ENCODE measurements around the gene LIN9.
"Not testable (repeated sequence)": the region's sequence is repeated elsewhere in the genome, so short reads cannot be mapped to it uniquely, and the experiment has no call there.

The LIN9 gene

DNA sequence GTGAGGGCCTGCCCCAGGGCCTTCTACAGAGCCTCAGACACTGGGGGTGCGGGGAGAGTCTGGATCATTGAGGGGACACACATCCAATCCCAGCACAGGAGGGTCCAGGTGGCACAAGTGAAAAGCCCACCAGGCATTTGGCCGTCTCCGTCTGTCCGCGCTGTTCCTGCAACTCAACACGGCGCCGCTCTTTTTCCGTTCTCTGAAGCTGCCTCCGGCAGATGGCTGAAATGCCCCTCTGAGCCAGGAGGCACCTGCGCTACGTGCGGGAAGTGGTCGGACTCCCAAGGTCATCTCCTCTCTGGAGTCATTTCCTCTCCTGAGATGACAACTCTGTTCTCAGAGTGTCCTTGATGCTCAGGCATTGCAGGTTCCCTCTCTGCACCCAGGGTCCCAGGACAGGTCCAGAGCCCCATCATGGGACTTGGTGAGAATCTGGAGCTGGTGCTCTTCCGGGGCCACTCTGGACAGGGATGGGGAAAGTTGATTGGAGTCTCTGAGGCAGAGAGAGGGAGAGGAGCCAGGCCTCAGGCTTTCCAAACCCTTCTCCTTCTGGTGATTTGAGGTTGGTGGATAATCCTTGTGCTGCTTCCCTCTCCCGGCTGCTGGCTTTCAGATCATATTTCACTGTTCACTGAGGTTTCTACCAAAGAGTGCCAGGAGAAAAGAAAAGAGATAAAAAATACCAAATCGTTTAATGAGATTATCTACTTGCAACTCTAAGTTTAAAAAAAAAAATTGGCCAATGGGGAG, 99.5 kb downstream of the LIN9 start:
- no peak for DNase-seq

DNA sequence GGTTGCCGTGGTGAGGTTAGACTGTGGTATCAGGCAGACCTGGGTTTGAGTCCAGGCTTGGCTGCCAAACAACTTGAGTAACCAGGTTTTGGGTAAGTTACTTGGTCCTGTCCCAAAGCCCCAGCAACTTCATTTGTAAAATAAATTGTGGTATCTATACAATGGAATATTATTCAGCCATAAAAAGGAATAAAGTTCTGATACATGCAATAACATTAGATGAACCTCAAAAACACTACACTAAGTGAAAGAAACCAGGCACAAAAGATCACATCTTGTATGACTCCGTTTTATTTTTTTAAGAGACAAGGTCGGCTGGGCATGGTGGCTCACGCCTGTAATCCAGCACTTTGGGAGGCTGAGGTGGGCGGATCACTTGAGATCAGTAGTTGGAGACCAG, 101.9 kb downstream of the LIN9 start:
- no peak for DNase-seq

DNA sequence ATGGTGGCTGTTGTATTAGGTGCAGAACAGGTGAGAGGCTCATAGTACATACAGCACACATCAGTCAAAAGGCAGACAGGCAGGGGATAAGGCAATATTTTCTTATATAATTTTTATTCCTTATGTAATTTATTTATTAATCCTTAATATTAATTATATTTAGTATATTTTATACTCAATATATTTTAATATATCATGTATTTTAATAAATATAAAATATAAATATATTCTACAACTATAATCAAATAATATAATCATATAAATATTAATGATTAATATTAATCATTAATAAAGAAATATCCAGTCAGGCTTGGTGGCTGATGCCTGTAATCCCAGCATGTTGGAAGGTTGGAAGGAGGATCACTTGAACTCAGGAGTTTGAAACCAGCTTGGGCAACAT, 104.8 kb downstream of the LIN9 start:
- DNase-seq = no peak

DNA sequence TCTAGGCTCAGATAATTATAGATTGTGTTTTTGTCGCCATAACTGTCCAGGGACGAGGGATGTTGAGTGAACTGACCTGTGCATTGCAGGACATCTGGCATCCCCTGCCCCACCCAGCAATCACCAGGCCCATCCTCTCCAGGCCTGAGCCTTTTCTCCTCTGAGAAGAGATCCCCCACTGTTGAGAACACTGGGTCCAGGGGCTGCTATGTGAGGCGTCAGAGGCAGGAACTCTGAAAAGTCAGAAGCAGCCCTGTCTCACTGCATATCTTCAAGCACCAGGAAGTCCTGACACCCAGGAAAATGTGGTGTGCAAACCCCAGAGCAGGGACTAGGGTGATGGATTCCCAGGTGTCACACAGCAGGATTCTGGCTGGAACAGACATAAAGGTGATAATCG, 105.3 kb downstream of the LIN9 start:
- DNase-seq = no peak

DNA sequence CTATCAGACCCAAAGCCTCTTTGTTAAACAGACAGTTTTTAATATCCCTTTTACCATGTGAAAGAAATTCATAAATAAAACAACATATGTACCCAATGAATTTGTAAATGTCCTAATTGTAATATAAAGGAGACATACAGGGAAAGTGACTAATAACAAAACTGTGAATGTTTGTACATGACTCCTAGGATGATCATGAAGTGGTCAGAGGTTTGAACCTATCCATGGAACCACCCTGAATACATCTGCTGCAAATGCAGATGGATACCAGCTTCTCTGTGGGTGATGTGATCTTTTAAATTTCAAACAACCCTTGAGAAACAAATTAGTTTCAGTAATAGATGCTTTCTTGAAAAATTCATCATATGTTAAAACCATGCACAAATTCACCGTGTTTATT, 105.7 kb downstream of the LIN9 start:
- no peak for DNase-seq

DNA sequence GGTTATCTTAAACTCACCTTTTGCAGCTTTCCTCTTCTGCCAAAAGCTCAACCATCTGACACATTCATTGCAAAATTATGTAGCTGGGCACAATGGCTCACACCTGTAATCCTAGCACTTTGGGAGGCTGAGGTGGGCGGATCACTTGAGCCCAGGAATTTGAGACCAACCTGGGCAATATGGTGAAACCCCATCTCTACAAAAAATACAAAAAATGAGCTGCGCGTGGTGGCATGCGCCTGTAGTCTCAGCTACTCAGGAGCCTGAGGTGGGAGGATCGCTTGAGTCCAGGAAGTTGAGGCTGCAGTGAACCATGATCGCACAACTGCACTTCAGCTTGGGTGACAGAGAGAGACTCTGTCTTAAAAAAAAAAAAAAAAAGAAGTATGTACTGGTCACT, 106.3 kb downstream of the LIN9 start:
- DNase-seq = not testable (repeated sequence)

DNA sequence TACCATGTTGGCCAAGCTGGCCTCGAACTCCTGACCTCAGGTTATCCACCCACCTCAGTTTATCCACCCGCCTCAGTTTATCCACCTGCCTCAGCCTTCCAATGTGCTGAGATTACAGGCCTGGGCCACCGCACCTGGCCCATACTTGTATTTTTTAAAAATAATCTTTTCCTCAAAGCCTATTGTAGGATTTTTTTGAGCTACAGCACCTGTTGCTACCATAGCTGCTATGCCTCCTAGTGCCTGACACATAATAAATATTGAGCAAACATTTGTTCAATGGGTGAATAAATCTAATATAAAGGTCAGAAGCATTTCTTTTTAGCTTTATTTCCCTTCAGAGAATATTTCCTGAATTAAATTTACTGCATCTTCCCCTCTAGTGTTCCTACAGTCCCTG, 106.7 kb downstream of the LIN9 start:
- DNase-seq = no peak

DNA sequence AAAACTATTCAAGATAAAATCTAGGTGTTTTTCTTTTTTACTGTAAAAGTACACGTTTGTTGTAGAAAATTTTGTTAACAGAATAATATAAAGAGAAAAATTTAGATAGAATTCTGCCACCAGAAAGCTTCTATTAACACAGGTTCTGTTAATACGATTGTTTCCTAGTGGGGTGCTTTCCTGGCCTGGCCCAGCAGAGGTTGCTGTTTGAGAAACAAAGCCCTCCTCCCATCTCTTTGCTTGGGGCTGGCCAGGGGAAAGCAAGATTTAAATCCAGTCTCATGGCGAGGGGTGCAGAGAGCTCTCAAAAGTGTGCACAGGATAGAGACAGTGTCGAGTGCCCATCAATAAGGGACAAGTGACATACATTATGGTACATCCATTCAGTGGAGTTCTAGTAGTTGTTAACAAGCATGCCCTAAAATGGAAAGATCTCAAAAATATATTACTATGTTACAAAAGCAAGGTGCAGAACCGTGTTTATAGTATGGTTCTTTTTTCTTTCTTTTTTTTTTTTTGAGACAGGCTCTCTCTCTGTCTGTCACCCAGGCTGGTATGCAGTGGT, 107.9 kb downstream of the LIN9 start:
- no peak for DNase-seq

DNA sequence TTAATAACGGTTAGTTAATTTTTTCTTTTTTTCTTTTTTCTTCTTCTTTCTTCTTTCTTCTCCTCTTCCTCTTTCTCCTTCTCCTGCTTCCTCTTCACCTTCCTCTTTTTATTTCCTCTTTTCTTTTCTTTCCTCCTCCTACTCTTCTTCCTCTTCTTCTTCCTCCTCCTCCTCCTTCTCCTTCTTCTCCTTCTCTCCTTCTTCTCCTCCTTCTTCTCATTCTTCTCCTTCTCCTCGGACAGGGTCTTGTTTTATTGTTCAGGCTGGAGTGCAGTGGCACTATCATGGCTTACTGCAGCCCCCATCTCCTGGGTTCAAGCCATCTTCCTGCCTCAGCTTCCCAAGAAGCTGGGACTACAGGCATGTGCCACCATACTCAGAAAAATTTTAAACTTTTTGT, 109.0 kb downstream of the LIN9 start:
- no peak for DNase-seq

DNA sequence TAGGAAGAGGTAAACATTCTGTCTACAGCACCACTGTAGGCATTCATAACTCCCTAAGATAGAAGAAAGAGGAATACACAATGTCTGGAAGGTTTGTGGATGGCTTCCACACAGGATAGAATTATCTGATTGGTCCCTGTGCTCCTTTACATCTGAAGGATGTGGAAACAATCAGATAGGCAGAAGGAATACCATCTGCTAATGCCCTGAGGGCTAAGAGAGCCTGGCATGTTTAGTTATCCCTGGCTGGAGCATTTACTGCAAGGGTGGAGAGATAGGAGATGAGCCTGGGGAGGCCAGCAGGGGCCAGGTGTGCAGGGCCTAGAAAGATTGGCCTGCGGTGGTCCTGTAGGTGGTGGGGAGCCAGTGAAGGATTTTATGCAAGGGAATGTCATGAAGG, 113.8 kb downstream of the LIN9 start:
- no peak for DNase-seq

DNA sequence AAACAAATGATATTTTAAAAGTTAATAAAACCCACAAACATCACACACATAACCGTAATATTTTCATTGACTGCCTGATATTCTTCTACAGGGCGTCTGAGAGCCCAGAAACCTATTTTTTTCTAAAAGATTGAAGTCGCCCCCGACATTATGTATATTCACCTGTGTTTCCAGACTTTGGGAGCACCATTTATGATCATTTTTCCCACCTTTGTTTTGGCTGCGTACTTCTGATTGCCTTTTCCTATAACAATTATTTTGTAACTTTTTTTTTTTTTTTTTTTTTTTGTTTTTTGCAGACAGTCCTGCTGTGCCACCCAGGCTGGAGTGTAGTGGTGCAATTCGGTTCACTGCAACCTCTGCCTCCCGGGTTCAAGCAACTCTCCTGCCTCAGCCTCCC, 121.6 kb downstream of the LIN9 start:
- no peak for DNase-seq

DNA sequence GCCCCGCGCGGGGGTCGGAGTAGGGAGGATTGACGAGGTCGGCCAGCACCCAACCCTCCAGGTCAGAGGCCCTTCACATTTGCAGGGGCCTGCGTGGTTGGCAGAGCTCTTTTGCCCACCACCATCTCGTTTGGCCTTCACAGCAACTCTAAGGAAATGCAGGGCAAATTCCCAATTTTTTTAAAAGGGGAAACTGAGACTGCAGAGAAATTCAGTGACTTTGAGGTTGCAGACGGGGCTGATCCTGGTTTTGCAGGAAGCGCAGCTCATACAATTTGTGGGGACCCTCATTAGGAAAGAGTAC, 122.0 kb downstream of the LIN9 start:
- DNase-seq = no peak

DNA sequence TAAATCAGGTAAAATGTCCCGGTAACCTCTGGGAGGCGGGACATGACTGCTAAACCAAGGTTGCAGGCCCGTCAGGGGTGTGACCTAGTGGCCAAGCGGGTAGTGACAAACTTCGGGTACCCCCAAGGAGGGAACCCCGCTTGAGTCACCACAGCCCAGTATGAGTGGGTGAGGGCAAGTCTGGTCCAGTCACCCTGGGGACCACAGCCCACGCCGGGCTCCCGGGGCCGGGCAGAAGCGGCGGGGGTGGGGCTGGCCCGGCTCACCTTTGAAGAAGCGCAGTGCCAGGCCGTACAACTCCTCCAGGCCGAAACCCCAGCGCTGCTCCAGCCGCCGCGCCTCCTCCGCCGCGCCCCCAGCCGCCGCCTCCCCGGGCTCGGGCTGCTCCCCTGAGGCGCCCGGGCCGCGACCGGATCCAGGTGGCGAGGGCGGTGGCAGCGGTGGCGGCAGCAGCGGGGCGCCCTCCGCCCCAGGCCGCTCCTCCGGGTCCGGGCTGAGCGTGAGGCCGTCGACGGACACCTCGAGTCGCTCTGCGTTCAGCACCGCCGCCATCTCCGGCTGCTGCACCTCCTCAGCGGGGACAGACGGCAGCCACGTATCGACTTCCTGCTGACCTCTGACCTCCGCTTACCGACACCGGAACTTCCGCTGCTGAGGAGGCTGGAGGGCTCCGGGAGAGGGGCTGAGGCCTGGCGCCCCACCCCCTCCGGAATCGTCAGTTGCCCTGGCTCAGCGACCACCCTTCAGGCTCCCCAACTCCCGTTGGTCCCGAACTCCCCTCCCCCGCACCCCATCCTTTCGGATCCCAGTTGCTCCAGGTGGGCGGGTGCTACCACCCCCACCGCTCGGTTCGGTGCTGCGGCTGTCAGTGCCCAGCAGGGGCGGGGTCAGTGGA, 122.6 kb downstream of the LIN9 start, which contains the start of gene ACBD3:
Gene ACBD3 (minus strand): TSS at position 618 of the 895 bp plus-strand sequence. CDS start 66 bp downstream, at position 552.
- peak; percentile 83 for DNase-seq

DNA sequence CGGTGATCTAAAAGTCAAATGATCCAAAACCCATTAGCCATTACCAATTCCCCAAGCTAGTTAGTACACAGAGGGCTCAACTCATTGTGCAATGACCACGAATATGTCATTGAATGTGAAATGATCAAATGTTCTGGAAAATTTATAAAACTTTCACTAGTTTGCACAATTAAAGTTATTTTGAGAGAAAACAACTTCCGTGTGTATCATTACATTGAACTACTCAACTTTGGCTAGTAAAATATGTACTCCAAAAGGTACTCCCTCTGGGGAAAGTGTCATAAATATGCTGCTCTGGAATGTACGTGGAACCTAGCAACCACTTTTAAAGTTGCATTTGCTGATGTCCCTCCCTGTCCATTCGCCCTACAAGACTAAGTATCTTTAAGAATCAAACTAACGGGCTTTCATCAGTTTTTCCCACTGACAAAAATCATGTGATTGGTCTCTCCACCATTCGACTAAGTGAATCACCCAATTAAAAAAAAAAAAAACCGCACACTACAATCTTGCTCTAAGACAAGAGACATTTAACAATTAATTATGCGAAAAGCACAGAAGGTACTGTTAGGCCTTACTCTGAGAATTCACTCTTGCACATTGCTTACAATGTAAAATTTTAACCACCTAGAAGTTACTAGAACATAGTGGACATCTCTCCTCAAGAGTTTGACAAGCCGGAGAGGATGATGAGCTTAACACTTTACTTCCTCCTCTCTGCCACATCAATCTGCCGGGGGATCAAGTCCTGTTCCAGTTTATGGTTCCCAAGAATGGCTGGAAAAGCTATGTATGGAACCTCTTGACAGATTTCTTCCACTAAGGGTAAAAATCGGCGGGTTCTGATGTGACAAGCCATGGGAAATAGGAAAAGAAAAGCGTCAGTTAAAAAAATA, 123.6 kb downstream of the LIN9 start:
- no peak for DNase-seq

DNA sequence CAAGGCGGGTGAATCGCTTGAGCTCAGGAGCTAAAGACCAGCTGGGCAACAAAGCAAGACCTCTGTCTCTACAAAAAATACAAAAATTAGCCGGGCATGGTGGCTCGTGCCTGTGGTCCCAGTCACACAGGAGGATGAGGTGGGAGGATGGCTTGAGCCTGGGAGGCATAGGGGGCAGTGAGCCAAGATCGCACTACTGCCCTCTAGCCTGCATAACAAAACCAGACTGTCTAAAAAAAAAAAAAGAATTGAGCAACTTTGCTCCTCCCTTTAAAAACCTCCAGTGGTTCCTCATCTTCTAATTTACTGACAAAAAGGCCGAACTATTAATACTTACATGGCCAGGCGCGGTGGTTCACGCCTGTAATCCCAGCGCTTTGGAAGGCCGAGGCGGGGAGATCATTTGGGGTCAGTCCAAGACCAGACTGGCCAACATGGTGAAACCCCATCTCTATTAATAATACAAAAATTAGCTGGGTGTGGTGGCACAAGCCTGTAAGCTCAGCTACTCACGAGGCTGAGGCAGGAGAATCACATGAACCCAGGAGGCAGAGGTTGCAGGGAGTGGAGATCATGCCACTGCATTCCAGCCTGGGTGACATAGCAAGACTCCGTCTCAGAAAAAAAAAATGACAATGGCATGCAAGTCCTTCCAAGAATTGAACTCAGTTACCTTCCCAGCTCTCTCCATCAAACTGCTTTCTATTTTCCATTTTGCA, 126.8 kb downstream of the LIN9 start:
- no peak for DNase-seq

Measured in activated CD4-positive, CD25-positive, alpha-beta regulatory T cell treated with anti-CD3 and anti-CD28 coated beads, Interleukin-2, amount 50 U/mL, for 72 hours (primary cell).